OCI-LY7 (cell line): ENCODE results near the gene CD302. TPM values are rescaled to one million over a fixed set of nuclear protein-coding genes. Genes with fewer than 3 reads are reported as not detected.

Experiments
- BruUV-seq: library from RNA; stranded (reverse); fragments of 400-500 nt; replicated peaks from 2 replicates; lab custom pipeline; 2021; lab: Mats Ljungman, UMichigan
- CTCF ChIA-PET: fragments of 300-600 bp; sonication (Branson Sonifier 250); formaldehyde crosslinking; loops from one replicate; lab custom pipeline; 2022; ENCODE audit warnings: antibody characterized with exemption; ENCODE audit not compliant: unreplicated experiment; lab: Charles Lee
- POLR2A ChIA-PET: fragments of 300-600 bp; sonication (Branson Sonifier 250); formaldehyde crosslinking; loops from one replicate; lab custom pipeline; 2022; ENCODE audit warnings: antibody characterized with exemption; lab: Charles Lee
- DNase-seq: peaks from one replicate; pipeline ENCODE4 v3.0.0-alpha.2; 2015; ENCODE audit warnings: low spot score
- H2AFZ ChIP-seq: fragments of 200-600 bp; sonication (generic), shearing (Covaris generic); 2 replicates; pipeline ENCODE4 v1.6.1; 2014; ENCODE audit warnings: mild to moderate bottlenecking, antibody characterized with exemption, low read length, moderate library complexity
- H3K27ac ChIP-seq: fragments of 200-600 bp; sonication (generic); 2 replicates; pipeline ENCODE4 v1.5.1; 2014; ENCODE audit warnings: mixed run types, low read depth, mild to moderate bottlenecking, moderate library complexity, low read length, inconsistent platforms; ENCODE audit not compliant: poor library complexity, severe bottlenecking
- H3K36me3 ChIP-seq: fragments of 200-600 bp; sonication (generic); 2 replicates; pipeline ENCODE4 v1.6.1; 2014; ENCODE audit warnings: mild to moderate bottlenecking, antibody characterized with exemption, low read length, moderate library complexity, mixed read lengths; ENCODE audit not compliant: insufficient read depth
- H3K4me1 ChIP-seq: fragments of 200-600 bp; sonication (generic); 2 replicates; pipeline ENCODE4 v1.5.1; 2014; ENCODE audit warnings: mild to moderate bottlenecking, low read length; ENCODE audit not compliant: insufficient read depth, poor library complexity, severe bottlenecking
- H3K4me2 ChIP-seq: fragments of 200-600 bp; sonication (generic); 2 replicates; pipeline ENCODE4 v1.6.1; 2014; ENCODE audit warnings: mild to moderate bottlenecking, low read length
- H3K4me3 ChIP-seq: fragments of 200-600 bp; sonication (generic); 2 replicates; pipeline ENCODE4 v1.5.1; 2014; ENCODE audit warnings: mild to moderate bottlenecking, low read depth, low read length; ENCODE audit not compliant: poor library complexity, severe bottlenecking
- H3K79me2 ChIP-seq: fragments of 200-600 bp; sonication (generic); 2 replicates; pipeline ENCODE4 v1.6.1; 2016; ENCODE audit warnings: low read depth, mild to moderate bottlenecking, low read length, moderate library complexity, mixed read lengths; ENCODE audit not compliant: insufficient read depth
- H3K9me2 ChIP-seq: fragments of 200-600 bp; sonication (generic); 2 replicates; pipeline ENCODE4 v1.6.1; 2016; ENCODE audit warnings: mild to moderate bottlenecking, low read length, mixed read lengths; ENCODE audit not compliant: insufficient read depth
- H3K9me3 ChIP-seq: fragments of 200-600 bp; sonication (generic); 2 replicates; pipeline ENCODE4 v1.6.1; 2014; ENCODE audit warnings: mild to moderate bottlenecking, mixed run types, low read length, mixed read lengths
- H4K20me1 ChIP-seq: fragments of 200-600 bp; sonication (generic); 2 replicates; pipeline ENCODE4 v1.6.1; 2014; ENCODE audit warnings: mild to moderate bottlenecking, antibody characterized with exemption, low read length, moderate library complexity, mixed read lengths; ENCODE audit not compliant: insufficient read depth
- EZH2phosphoT487 ChIP-seq: fragments of 200-600 bp; sonication (generic); IDR thresholded peaks from 2 replicates; pipeline ENCODE4 v1.6.1; 2018; ENCODE audit warnings: low read depth, borderline replicate concordance, mild to moderate bottlenecking, mixed run types, antibody characterized with exemption, low read length, moderate library complexity, mixed read lengths
- intact Hi-C: fragments of 100-400 bp; cut with micrococcal nuclease; formaldehyde crosslinking; loops from one replicate; pipeline ENCODE4 v1.10.0; 2022; ENCODE audit not compliant: unreplicated experiment
- total RNA-seq, 2 experiments: library from RNA; depleted of rRNA in 1 of 2; stranded (reverse); fragments of >200 nt in 1 of 2; shearing (Covaris generic) in 1 of 2; gene quantifications; 2 replicates each; pipeline ENCODE4 v1.2.3, GENCODE V29; 2014 to 2022
- TF ChIP-seq, protein P1 (sequence below): fragments of 200-600 bp; sonication (generic); conservative IDR thresholded peaks from 2 replicates; pipeline ENCODE4 v1.5.1; 2014; ENCODE audit warnings: mild to moderate bottlenecking, antibody characterized with exemption, low read length, moderate library complexity, mixed read lengths

Gene CD302
- total RNA-seq, 2 experiments from 2014 or later = not detected

DNA sequence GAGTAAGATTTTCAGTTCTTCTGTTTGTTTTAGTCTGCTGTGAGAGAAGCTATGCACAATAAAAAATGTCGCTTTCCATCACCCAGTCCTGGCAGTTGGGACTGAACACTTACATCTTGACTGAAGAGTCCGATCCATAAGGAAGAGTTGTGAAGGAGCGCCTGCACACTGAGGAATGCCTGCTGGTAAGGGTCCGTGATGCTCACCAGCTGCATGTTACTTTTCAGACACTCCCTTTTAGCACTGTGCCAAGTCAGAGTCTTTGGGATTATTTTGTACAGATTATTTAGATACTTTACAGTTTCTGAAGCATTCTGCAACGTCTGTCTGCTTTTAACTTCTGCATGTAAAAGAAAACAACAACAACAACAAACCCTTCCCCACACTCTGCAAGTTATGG is 42.6 kb upstream of the CD302 start:
- DNase-seq = no peak

DNA sequence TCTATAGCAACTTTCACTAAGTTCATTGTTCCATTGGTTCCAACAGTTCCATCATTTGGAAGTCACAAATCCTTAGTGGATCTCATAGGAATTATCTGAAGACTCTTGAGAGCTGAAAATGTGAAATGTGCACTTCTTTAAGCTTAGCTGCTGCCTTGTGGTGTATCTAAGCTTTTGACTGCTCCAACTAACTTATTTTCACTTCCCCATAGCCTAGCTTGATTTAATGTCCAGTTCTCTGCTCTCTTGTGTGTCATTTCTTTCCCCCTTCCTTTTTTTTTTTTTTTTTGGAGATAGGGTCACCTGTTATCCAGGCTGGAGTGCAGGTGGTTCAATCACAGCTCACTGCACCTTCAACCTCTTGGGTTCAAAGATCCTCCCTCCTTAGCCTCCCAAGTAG is 34.9 kb upstream of the CD302 start:
- no peaks in the 10 kb centered on the region for H4K20me1 ChIP-seq
- H3K4me1 ChIP-seq = no peaks in the 10 kb centered on the region
- no peaks in the 10 kb centered on the region for H3K9me3 ChIP-seq
- H2AFZ ChIP-seq = no peak overlapping the region
- no peak for DNase-seq
- TF ChIP-seq EZH2phosphoT487 = no peak
- TF ChIP-seq, protein P1, sequence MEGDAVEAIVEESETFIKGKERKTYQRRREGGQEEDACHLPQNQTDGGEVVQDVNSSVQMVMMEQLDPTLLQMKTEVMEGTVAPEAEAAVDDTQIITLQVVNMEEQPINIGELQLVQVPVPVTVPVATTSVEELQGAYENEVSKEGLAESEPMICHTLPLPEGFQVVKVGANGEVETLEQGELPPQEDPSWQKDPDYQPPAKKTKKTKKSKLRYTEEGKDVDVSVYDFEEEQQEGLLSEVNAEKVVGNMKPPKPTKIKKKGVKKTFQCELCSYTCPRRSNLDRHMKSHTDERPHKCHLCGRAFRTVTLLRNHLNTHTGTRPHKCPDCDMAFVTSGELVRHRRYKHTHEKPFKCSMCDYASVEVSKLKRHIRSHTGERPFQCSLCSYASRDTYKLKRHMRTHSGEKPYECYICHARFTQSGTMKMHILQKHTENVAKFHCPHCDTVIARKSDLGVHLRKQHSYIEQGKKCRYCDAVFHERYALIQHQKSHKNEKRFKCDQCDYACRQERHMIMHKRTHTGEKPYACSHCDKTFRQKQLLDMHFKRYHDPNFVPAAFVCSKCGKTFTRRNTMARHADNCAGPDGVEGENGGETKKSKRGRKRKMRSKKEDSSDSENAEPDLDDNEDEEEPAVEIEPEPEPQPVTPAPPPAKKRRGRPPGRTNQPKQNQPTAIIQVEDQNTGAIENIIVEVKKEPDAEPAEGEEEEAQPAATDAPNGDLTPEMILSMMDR = no peak
- ChIA-PET CTCF (no interaction called here), POLR2A (interaction anchor here (0.6 to 1.3 kb wide), 2 partner anchors 10 to 107 kb away, joined by 3 to 4 read pairs; no protein-coding TSS in a partner anchor)
- BruUV-seq = no TSS peak
- no peaks in the 10 kb centered on the region for H3K36me3 ChIP-seq
- no peaks in the 10 kb centered on the region for H3K79me2 ChIP-seq
- H3K27ac ChIP-seq = no peak overlapping the region
- no peak overlapping the region for H3K4me3 ChIP-seq
- no peaks in the 10 kb centered on the region for H3K9me2 ChIP-seq
- intact Hi-C loops = no loop called here
- H3K4me2 ChIP-seq = no peak overlapping the region

More for the DNA sequence above, 42.6 kb upstream of the CD302 start:
- H4K20me1 ChIP-seq = no peaks in the 10 kb centered on the region
- no TSS peak for BruUV-seq
- no peak overlapping the region for H3K4me2 ChIP-seq
- H3K9me3 ChIP-seq = no peaks in the 10 kb centered on the region
- H2AFZ ChIP-seq = no peak overlapping the region
- H3K4me3 ChIP-seq = no peak overlapping the region
- TF ChIP-seq EZH2phosphoT487 = no peak
- TF ChIP-seq, protein P1 = no peak
- CTCF ChIA-PET = no interaction called here
- POLR2A ChIA-PET = no interaction called here
- no peaks in the 10 kb centered on the region for H3K36me3 ChIP-seq
- H3K79me2 ChIP-seq = no peaks in the 10 kb centered on the region
- intact Hi-C loops = no loop called here
- H3K4me1 ChIP-seq = no peaks in the 10 kb centered on the region
- H3K9me2 ChIP-seq = no peaks in the 10 kb centered on the region
- no peak overlapping the region for H3K27ac ChIP-seq

DNA sequence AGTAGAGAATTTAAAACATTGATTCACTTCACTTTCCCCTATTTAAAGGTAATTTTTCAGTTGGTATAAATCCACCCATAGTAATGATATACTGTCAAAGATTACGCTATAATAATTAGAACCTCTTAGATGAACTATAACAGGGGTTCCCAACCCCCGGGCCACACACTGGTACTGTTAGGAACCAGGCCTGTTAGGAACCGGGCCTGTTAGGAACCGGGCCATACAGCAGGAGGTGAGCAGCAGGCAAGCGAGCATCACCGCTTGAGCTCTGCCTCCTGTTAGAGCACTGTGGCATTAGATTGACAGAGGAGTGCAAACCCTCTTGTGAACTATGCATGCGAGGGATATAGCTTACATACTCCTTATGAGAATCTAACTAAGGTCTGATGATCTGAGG is 34.0 kb upstream of the CD302 start:
- no TSS peak for BruUV-seq
- ChIA-PET POLR2A (no interaction called here), CTCF (no interaction called here)
- no peaks in the 10 kb centered on the region for H3K4me1 ChIP-seq
- H3K4me2 ChIP-seq = no peak overlapping the region
- no peak overlapping the region for H3K4me3 ChIP-seq
- H3K36me3 ChIP-seq = no peaks in the 10 kb centered on the region
- no peaks in the 10 kb centered on the region for H3K79me2 ChIP-seq
- DNase-seq = no peak
- TF ChIP-seq EZH2phosphoT487 = no peak
- TF ChIP-seq, protein P1 = no peak
- no peaks in the 10 kb centered on the region for H3K9me3 ChIP-seq
- no peaks in the 10 kb centered on the region for H4K20me1 ChIP-seq
- no peak overlapping the region for H3K27ac ChIP-seq
- no peak overlapping the region for H2AFZ ChIP-seq
- intact Hi-C loops = no loop called here
- H3K9me2 ChIP-seq = no peaks in the 10 kb centered on the region
